Renal pelvis (tissue), 4 donors: Measurements from ENCODE around the gene SNUPN. TPM values are rescaled to one million over a fixed set of nuclear protein-coding genes. Genes with fewer than 3 reads are reported as not detected.
"Not testable (repeated sequence)": the region's sequence is repeated elsewhere in the genome, so short reads cannot be mapped to it uniquely, and the experiment has no call there.

Experiments
- DNase-seq: peaks from one replicate; pipeline ENCODE4 v3.0.0-alpha.2; 2013
- polyA plus RNA-seq, 3 donors: library from polyadenylated mRNA; unstranded; fragments of 120-200 nt; gene quantifications; one replicate each; pipeline ENCODE4 v1.2.1, GENCODE V29; 2013; ENCODE audit not compliant: insufficient read length in 3 of 3

Gene SNUPN
- polyA plus RNA-seq, 3 donors = 25.0 to 32.6 (median 28.9) TPM

- DNase-seq = peak; percentile 98
These were observed 14.4 kb upstream of the SNUPN start, which contains the start of gene IMP3 for GRCh38 chr15:75639709-75640482. TSS of gene IMP3 (minus strand) at chr15:75640224. CDS start at chr15:75640168, 56 bp downstream.

GRCh38 chr15:75639191-75639708 is 13.7 kb upstream of the SNUPN start:
- DNase-seq = no peak

GRCh38 chr15:75637245-75638009 is 11.9 kb upstream of the SNUPN start:
- DNase-seq = no peak

GRCh38 chr15:75636026-75636425 is 10.5 kb upstream of the SNUPN start:
- DNase-seq = no peak

DNA sequence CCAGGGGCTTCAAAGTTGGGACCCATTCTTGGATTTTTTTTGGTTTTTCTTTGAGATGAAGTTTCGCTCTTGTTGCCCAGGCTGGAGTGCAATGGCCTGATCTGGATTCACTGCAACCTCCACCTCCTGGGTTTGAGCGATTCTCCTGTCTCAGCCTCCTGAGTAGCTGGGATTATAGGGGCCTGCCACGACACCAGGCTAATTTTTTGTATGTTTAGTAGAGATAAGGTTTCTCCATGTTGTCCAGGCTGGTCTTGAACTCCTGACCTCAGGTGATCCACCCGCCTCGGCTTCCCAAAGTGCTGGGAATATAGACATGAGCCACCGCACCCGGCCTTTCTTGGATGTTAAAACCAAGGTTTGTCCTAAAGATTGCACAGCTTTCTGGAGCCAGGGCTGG is 8.4 kb upstream of the SNUPN start:
- not testable (repeated sequence) for DNase-seq

DNA sequence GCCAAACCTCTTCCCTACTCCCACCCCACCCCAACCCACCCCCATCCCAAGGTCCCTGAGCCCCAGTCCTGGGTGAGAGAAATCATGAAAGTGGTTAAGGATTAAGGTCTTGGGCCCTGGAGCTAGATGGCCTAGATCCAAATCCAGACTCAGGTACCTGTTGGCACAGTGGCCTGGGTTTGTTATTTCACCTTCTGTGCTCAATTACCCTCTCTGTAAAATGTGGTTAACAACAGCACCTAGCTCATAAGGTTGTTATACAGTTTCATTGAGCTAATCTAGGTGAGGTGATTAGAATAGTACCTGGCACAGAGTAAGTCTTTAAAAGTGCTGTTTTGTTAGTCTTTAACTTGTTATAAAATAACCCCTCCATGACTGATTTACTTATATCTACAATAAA is 6.4 kb upstream of the SNUPN start:
- no peak for DNase-seq

GRCh38 chr15:75622505-75622904 is 3.0 kb downstream of the SNUPN start:
- no peak for DNase-seq

- DNase-seq = no peak
These were observed 4.6 kb downstream of the SNUPN start for GRCh38 chr15:75620841-75621391.

DNA sequence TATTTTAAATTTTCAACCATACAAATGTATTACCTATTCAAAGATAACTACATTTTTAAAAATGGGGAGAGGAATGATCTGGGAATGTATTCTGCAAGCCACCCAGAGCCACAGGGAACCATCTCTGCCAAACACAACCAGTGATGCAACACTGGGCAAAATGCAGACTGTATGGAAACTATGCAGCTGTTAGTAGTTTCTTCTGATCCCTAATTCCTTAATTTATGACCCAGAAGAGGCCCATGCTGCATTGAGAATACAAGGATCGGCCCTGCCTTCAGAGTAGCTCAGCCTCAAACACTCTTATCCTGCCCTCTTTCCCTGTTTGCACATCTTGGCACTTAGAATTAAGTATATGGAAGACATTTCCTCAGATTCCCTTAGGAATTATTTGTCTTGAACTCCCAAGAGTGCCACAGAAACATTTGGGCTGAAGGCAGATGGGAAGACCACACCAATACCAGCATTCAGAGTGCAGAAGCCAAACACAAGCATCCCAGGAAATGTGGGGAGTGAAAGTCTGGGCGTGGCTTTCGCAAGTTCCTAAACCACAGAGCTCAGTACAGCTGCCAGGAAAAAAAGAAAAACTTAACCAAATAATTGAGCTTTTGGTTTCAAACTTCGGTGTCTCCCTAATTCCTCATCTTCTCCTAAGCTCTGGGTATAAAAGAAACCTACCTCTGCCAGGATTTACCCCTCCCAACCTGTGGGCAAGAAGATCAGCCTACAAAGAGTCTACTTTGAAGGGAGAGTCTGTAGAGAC is 5.3 kb downstream of the SNUPN start:
- DNase-seq = no peak

DNA sequence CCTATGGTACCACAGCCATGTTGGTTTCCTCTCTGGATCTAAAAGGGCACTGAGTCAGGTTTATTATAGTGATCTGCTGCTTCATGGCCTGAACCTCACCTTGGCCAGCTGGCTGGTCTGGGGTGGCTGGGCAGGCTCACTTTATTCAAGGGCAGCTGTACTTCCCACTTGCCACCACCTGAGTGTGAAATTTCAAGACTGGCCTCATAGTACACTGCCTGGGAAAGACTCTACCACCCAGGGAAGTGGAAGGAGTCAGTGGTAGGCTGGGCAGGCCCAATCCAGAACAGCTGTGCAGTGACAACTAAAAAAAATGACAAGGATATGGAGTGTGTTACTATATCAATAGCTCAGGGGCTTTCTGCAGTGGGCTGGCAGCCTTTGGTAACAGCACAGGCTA is 8.8 kb downstream of the SNUPN start:
- DNase-seq = no peak

DNA sequence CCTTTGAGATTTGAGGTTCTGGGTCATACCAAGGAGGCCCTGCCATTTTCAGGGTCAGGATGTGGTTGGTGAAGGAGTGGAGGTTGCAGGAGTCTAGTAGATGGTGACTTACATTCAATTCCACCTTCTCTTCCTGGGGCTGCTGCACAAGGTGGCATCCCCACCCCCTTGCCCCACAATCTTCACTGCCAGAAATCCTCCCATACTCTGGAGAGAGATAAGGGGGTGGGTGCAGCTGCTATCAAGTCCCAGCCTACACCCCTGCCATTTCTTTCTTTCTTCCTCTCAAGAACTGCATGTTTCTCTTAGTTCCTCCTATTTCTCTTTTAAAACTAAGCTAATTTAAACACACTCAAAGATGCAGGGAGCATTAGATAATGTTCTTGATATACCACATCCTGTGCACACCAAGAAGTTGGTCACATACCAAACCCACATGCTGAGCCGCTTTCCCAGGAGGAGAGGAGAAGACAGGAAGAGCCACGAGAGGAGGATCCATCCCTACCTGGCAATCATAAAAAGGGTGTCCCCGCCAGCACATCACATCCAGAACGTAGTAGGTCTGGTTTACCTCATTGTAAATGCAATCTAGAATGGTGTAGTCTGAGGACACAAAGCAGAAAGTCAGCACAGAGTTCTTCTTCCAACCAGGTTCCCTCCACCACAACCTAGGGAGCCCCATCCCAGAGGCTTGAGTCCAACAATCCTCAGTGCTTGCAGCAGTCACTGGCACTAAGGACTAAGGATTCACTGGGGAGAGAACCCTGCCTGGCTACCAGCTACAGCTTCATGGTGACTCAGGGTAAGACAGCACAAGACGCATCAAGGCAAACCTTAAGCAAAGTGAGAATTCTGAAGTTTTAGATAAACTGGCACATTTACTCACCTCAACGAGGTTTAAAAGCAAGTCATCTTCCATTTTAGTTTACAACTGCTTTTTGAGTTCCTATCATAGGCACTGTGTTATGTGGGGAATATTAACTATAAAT is 18.5 kb downstream of the SNUPN start:
- no peak for DNase-seq

DNA sequence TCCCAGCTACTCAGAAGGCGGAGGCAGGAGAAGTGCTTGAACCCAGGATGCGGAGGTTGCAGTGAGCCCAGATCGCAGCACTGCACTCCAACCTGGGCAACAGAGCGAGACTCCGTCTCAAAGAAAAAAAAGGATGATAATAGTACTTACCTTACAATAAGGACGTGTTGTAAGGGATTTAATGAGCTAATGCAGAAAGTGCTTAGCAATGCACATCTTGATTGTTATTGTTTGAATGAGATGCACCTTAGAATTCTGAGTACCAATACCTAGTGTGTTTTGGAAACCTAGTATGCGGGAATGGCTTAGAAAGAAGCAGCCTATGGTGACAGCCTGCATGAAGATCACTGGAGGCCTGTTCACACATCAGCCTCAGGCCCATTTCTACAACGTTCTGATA is 19.5 kb downstream of the SNUPN start:
- no peak for DNase-seq

DNA sequence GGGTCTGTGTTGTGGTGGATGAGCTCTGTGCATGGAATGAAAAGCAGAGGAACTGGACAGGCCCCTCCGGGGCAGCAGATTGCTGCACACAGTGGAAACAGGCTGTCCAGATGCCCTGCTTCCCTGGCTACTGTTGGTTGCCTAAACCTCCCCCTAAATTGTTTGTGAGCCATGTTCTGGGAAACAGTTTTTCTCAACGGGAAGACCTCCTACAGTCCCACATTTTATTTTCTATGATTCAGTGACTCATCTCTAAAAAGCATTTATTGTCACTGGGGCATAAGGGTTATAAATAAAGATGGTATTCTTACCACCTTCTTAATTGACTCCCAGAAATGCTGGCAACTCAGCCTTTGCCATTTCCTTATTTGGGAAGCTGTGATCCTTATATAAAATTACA is 26.1 kb downstream of the SNUPN start:
- no peak for DNase-seq

DNA sequence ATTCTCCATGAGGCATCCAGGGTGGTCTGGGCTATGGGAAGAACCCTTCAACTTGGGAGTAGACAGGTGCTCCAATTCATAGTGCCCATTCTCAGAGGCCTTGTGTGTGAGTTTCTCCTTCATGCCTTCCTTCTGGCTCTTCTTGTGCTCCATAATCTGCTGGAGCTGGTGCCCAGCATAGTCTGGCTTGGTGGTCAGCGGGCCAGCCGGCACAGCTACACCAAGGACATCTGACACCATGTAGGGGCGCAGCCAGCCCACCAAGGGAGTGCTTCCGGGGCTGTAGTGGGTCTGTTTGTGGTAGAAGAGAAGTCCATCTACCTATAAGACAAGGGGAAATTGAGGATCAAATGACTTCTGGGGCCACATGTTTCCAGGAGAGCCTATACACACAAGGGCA is 27.2 kb downstream of the SNUPN start:
- no peak for DNase-seq

DNA sequence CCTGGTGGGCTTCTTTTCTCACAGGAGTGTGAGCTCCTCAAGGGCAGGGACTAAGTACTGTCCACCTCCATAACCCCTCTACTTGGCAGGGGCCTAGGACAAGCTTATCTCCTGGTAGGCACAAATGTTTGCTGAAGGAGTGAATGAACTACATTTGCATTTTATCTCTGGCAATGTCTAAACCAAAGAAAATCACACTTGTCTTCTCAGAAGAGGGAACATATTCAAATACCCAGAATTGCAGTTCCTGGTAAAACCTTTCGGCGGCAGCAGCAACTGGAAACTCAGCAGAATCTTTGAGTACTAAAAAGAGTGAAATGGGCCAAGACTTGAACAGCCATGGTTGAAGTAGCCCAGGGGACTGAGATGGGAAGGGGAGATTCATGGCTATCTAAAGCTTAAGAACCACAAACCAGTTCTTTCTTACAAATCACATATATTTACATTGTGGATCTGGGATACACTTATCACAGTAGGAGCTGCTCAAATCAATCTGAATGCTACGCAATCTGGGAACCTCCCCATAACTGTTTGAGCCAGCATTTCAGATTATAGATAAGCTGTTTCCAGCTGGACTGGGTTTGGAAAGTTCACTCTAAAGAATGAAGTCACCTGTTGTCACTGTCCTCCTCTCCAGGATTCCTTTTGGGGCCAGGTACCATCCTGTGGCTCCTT is 27.7 kb downstream of the SNUPN start:
- DNase-seq = no peak

DNA sequence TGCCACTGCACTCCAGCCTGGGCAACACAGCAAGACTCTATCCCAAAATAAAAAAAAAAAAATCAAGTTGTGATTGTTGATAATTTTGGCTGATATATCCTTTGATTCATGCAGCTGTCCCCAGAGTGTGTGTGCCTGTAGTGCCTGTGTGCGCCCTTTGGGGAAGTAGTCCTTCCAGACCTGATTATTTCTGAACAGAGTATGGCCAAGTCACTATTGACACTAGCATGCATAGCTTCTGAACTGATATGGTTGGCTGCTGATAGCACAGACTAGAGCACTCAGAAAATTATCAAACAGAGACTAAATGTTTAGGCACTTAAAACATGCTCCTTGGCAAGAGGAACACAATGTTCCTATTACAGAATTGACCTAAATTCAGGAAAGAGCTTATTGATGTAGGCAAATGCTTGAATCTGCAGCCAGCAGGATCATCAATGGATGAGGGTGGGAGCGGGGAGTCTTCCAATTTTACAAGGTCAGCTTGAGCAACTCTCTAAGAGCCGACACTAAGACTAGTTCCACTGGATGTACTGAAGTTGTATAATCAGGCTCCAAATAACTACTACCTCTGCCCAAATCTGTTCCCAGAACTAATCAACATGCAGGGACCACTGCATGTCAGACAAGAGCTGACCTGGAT is 28.7 kb downstream of the SNUPN start:
- no peak for DNase-seq

- no peak for DNase-seq
These were observed 31.2 kb downstream of the SNUPN start for GRCh38 chr15:75594276-75594675.

GRCh38 chr15:75591655-75592364 is 33.7 kb downstream of the SNUPN start:
- DNase-seq = no peak

DNA sequence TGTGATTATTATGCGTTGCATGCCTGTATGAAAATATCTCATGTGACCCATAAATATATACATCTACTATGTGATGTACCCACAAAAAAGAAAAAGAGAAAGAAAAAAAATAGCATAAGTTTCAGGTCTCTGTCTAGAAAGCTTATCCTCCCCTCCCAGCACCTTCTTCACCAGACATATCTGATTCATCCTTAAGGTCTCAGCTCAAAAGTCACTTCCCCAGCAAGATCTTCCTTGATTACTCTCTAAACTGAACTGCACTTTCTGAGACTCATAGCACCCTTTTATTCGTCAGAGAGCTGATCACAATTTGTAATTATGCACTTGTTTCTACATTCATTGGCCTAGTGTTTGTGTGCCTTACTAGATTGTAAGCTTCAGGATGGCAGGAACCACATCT is 35.3 kb downstream of the SNUPN start:
- DNase-seq = no peak
